ENCODE results near the gene CLECL1.

DNA sequence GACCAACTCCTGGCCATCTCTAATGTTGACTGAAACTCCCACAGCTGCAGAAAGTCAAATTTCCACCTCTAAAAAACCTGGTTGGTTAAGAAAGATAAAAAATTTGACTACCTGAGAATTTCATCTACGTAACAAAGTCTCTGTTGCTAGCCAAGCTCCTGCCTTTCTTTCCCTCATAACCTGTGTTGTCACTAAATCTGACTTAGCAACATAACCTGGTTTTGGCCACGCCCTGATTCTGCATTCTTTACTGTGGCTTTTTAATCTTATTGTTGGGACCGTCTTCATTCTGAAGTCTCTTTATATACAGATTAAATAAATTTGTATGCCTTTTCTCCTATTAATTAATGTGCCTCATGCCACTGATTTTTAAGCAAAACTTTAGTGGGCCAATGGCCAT lies 43.9 kb upstream of the CLECL1 start:
- TF ChIP-seq, protein P1, sequence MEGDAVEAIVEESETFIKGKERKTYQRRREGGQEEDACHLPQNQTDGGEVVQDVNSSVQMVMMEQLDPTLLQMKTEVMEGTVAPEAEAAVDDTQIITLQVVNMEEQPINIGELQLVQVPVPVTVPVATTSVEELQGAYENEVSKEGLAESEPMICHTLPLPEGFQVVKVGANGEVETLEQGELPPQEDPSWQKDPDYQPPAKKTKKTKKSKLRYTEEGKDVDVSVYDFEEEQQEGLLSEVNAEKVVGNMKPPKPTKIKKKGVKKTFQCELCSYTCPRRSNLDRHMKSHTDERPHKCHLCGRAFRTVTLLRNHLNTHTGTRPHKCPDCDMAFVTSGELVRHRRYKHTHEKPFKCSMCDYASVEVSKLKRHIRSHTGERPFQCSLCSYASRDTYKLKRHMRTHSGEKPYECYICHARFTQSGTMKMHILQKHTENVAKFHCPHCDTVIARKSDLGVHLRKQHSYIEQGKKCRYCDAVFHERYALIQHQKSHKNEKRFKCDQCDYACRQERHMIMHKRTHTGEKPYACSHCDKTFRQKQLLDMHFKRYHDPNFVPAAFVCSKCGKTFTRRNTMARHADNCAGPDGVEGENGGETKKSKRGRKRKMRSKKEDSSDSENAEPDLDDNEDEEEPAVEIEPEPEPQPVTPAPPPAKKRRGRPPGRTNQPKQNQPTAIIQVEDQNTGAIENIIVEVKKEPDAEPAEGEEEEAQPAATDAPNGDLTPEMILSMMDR (IDR thresholded peaks at IDR 0.05; ENCODE audit: low read depth, low read length) = no peak
- TF ChIP-seq EZH2phosphoT487 (IDR thresholded peaks at IDR 0.05; ENCODE audit: low read depth) = no peak

Measured in OCI-LY3 (cell line).